Hepatocyte (in vitro differentiated cells): ENCODE measurements around the gene CNGA3. TPM values are rescaled to one million over a fixed set of nuclear protein-coding genes. Genes with fewer than 3 reads are reported as not detected.

Experiments
- DNase-seq: peaks from one replicate; pipeline ENCODE4 v3.0.0-alpha.2; 2016; ENCODE audit warnings: low spot score
- H2AFZ ChIP-seq: fragments of 200-600 bp; sonication (generic); 2 replicates; pipeline ENCODE4 v1.6.0; 2016; ENCODE audit warnings: antibody characterized with exemption, mild to moderate bottlenecking
- H3K27ac ChIP-seq: fragments of 200-600 bp; sonication (generic); 2 replicates; pipeline ENCODE4 v1.5.1; 2016; ENCODE audit warnings: mild to moderate bottlenecking
- H3K27me3 ChIP-seq: fragments of 200-600 bp; sonication (generic); 2 replicates; pipeline ENCODE4 v1.6.1; 2016
- H3K36me3 ChIP-seq: fragments of 200-600 bp; sonication (generic); replicated peaks from 2 replicates; pipeline ENCODE4 v1.5.1; 2016; ENCODE audit warnings: low read depth; ENCODE audit not compliant: insufficient read depth
- H3K4me1 ChIP-seq: fragments of 200-600 bp; sonication (generic); 2 replicates; pipeline ENCODE4 v1.5.1; 2016; ENCODE audit warnings: mild to moderate bottlenecking, moderate library complexity; ENCODE audit not compliant: insufficient read depth
- H3K4me2 ChIP-seq: fragments of 200-600 bp; sonication (generic); 2 replicates; pipeline ENCODE4 v1.6.0; 2016
- H3K4me3 ChIP-seq: fragments of 200-600 bp; sonication (generic); 2 replicates; pipeline ENCODE4 v1.5.1; 2016; ENCODE audit warnings: mild to moderate bottlenecking
- H3K79me2 ChIP-seq: fragments of 200-600 bp; sonication (generic); 2 replicates; pipeline ENCODE4 v1.6.0; 2017; ENCODE audit warnings: mild to moderate bottlenecking
- H3K9me2 ChIP-seq: fragments of 200-600 bp; sonication (generic); replicated peaks from 2 replicates; pipeline ENCODE4 v1.6.0; 2017; ENCODE audit warnings: mild to moderate bottlenecking; ENCODE audit not compliant: insufficient read depth
- H3K9me3 ChIP-seq: fragments of 200-600 bp; sonication (generic); 2 replicates; pipeline ENCODE4 v1.5.1; 2016; ENCODE audit warnings: low read depth, mild to moderate bottlenecking
- H4K20me1 ChIP-seq: fragments of 200-600 bp; sonication (generic); 2 replicates; pipeline ENCODE4 v1.6.0; 2016; ENCODE audit warnings: mild to moderate bottlenecking; ENCODE audit not compliant: insufficient read depth, poor library complexity, severe bottlenecking
- EZH2 ChIP-seq: fragments of 200-600 bp; sonication (generic); IDR thresholded peaks from 2 replicates; pipeline ENCODE4 v1.6.1; 2016; ENCODE audit warnings: antibody characterized with exemption, mild to moderate bottlenecking, borderline replicate concordance
- EZH2phosphoT487 ChIP-seq: fragments of 200-600 bp; sonication (generic); IDR thresholded peaks from one replicate; pipeline ENCODE4 v1.6.1; 2018; ENCODE audit warnings: antibody characterized with exemption, mild to moderate bottlenecking, low read depth, moderate library complexity; ENCODE audit not compliant: unreplicated experiment, severe bottlenecking
- WGBS: methylation state at CpG from one replicate; pipeline ENCODE4 v1.1.6; 2016; ENCODE audit warnings: low lambda C conversion rate; ENCODE audit errors: missing lambda C conversion rate; 5-methylcytosine and 5-hydroxymethylcytosine counted together
- polyA plus RNA-seq: library from polyadenylated mRNA; unstranded; fragments of >200 nt; fragmentation: Nextera tagmentation; extraction: Ambion mirVana; gene quantifications from 2 replicates; pipeline ENCODE4 v1.2.1, GENCODE V29; 2016
- total RNA-seq: library from RNA; depleted of rRNA; stranded (reverse); fragments of >200 nt; gene quantifications from 2 replicates; pipeline ENCODE4 v1.2.3, GENCODE V29; 2014
- TF ChIP-seq, protein P1 (sequence below): fragments of 200-600 bp; sonication (generic); IDR thresholded peaks from 2 replicates; pipeline ENCODE4 v1.5.1; 2016; ENCODE audit warnings: antibody characterized with exemption, mild to moderate bottlenecking; ENCODE audit not compliant: poor library complexity

The CNGA3 gene
- total and polyA plus RNA-seq, 2 experiments from 2014 or later: 0.13 TPM; not detected in 1

DNA sequence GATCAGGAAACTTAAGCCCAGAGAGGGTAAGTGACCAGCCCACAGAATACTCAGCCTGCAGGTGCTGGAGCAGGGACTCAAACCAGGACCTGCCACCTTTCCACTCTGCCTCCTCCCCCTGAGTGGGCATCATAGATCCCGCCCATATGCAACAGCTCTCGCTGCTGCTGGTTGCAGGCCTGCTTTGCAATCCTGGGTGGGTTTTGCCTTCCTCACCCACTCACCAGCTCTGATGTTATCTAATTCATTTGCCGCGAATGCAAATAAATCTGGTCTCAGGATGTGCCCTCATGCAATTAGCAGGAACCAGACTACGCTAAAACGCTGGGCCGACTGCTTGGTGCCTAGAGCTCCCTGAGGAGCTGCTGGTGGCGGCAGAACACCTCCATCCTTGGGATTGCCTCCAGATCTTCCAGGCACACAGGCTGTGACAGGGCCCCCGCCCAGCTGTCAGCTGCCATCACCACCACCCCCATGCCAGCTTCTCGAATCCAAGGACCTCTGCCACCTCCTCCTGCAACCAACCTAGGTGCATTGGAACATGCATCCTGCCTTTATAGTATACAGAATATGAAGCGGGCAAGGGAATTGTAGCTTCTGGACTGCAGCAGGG lies 28.8 kb downstream of the CNGA3 start:
- H3K4me3 ChIP-seq: no peak overlapping the region
- H3K4me2 ChIP-seq: no peak overlapping the region
- no peak for DNase-seq
- no peaks in the 10 kb centered on the region for H3K4me1 ChIP-seq
- H3K79me2 ChIP-seq: no peaks in the 10 kb centered on the region
- no peaks in the 10 kb centered on the region for H3K9me2 ChIP-seq
- H2AFZ ChIP-seq: no peak overlapping the region
- no peak for TF ChIP-seq EZH2phosphoT487
- no peak for TF ChIP-seq EZH2
- TF ChIP-seq, protein P1, sequence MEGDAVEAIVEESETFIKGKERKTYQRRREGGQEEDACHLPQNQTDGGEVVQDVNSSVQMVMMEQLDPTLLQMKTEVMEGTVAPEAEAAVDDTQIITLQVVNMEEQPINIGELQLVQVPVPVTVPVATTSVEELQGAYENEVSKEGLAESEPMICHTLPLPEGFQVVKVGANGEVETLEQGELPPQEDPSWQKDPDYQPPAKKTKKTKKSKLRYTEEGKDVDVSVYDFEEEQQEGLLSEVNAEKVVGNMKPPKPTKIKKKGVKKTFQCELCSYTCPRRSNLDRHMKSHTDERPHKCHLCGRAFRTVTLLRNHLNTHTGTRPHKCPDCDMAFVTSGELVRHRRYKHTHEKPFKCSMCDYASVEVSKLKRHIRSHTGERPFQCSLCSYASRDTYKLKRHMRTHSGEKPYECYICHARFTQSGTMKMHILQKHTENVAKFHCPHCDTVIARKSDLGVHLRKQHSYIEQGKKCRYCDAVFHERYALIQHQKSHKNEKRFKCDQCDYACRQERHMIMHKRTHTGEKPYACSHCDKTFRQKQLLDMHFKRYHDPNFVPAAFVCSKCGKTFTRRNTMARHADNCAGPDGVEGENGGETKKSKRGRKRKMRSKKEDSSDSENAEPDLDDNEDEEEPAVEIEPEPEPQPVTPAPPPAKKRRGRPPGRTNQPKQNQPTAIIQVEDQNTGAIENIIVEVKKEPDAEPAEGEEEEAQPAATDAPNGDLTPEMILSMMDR: no peak
- no peak overlapping the region for H3K27ac ChIP-seq
- no peaks in the 10 kb centered on the region for H3K36me3 ChIP-seq
- no peaks in the 10 kb centered on the region for H4K20me1 ChIP-seq
- no peaks in the 10 kb centered on the region for H3K9me3 ChIP-seq
- H3K27me3 ChIP-seq: peaks cover 10% of the 10 kb centered on the region
- WGBS: 85% methylated on average over 11 of the region's 11 CpGs

DNA sequence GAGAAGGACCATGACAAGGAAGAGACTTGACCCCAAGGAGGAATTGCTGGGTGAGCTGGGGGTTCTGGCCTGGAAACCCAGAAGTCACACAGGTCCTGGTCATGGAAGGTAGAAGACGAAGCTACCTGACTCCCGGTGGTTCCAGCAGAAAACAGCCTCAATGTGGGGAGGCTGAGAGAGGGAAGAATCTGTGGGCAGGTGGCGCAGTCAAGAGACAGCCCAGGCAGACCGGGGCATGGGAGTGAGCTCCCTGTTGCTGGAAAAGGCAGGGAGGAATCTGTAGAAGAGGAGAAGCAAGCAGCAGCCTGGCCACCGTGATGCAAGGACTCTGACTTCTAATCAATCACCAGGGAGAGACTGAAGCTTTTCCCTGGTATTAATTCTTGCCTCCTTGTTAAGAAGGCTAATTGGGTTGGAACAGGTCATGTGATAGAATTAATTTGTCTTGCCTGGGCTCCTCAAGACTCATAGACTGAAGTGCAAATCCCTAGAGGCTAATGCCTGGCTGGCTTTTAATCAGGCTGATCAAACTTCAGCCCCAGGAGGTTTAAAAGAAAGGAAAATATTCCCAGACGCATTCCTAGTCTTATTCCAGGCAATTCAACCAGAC lies 30.1 kb downstream of the CNGA3 start:
- H4K20me1 ChIP-seq: no peaks in the 10 kb centered on the region
- 65% methylated on average over 6 of the region's 6 CpGs for WGBS
- H3K4me1 ChIP-seq: no peaks in the 10 kb centered on the region
- TF ChIP-seq EZH2 (no peak), EZH2phosphoT487 (no peak)
- TF ChIP-seq, protein P1: no peak
- no peaks in the 10 kb centered on the region for H3K9me2 ChIP-seq
- H2AFZ ChIP-seq: no peak overlapping the region
- H3K9me3 ChIP-seq: no peaks in the 10 kb centered on the region
- H3K27me3 ChIP-seq: peaks cover 10% of the 10 kb centered on the region
- no peaks in the 10 kb centered on the region for H3K79me2 ChIP-seq
- H3K27ac ChIP-seq: no peak overlapping the region
- no peaks in the 10 kb centered on the region for H3K36me3 ChIP-seq
- no peak overlapping the region for H3K4me2 ChIP-seq
- no peak for DNase-seq
- no peak overlapping the region for H3K4me3 ChIP-seq

DNA sequence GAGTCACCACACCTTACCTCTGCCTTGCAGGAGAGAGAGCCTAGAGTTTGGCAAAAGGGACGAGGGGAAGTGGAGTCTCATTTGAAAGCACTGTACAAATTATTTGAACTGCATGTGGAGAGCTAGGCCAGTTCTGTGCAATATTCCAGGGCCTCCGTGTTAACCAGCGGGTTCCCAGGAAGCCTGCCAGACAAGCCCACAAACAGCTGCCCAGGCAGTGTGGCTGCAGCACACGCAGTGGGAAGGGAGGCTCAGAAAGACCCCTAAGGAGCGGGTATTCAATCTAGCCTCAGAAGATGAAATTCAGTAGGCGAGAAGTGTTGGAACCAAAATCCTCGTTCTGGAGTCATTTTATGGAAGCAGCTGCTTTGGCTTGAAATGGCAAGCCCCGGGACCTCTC lies 30.7 kb downstream of the CNGA3 start:
- no peaks in the 10 kb centered on the region for H3K9me3 ChIP-seq
- no peaks in the 10 kb centered on the region for H3K4me1 ChIP-seq
- H3K79me2 ChIP-seq: no peaks in the 10 kb centered on the region
- peaks cover 10% of the 10 kb centered on the region for H3K27me3 ChIP-seq
- 74% methylated on average over 8 of the region's 8 CpGs for WGBS
- no peaks in the 10 kb centered on the region for H3K9me2 ChIP-seq
- TF ChIP-seq, protein P1: no peak
- TF ChIP-seq EZH2phosphoT487: no peak
- TF ChIP-seq EZH2: no peak
- no peak for DNase-seq
- no peak overlapping the region for H2AFZ ChIP-seq
- H3K4me3 ChIP-seq: no peak overlapping the region
- H3K36me3 ChIP-seq: no peaks in the 10 kb centered on the region
- no peak overlapping the region for H3K4me2 ChIP-seq
- no peak overlapping the region for H3K27ac ChIP-seq
- H4K20me1 ChIP-seq: no peaks in the 10 kb centered on the region
